HG02678 (cell line): ENCODE results near the gene ANP32B.

Source experiments
- ATAC-seq: cut with Tn5 transposase; IDR thresholded peaks from one replicate; pipeline ENCODE4 v1.9.1; 2021; ENCODE audit warnings: mild to moderate bottlenecking, moderate library complexity; ENCODE audit not compliant: unreplicated experiment

Gene ANP32B

DNA sequence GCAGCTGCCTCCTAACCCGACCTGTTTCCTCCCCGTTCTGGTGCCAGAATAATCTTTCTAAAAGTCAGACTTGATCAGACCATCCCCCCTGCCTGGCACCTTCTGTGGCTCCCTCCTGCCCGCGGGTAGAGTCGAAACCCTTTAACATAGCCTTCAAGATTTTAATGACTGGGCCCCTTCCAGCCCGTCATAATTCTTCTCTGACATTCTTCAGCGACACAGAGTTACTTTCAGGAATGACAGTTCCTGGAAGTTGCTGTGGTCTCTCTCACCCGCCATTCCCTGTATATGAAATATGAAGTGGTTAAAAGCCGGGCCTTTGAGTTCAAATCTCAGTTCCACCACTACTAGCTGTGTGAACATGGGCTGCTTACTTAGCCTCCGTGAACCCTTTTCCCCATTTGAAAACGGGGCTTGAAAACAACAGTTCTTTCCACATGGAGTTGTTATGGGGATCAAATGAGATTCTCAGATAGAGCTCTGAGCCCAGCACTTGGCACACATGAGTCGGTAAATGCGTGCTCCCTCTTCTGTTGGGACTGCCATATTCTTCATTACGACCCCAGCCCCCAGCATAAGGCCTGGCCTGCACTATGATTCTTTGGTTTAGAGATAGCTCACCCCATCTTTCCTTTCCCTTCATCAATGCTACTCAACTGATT, 74.1 kb downstream of the ANP32B start:
- ATAC-seq, result no peak

DNA sequence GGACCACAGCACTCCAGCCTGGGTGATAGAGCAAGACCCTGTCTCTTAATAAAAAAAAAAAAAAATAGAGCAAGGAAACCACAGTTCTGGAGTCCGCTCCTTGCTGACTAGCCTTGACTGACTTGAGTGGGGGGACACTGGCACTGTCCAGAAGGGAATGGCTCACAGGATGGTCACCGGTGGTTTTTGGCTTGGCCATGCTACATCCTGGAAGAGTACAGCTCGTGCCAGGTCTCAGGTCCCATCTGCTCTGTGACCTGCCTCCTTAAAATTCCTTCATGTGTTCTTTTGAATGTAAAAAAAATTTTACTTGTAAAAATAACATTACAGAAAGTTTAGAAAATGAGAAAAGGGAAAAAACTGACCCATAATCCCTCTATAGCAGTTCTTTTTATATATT, 79.0 kb downstream of the ANP32B start:
- no peak for ATAC-seq

DNA sequence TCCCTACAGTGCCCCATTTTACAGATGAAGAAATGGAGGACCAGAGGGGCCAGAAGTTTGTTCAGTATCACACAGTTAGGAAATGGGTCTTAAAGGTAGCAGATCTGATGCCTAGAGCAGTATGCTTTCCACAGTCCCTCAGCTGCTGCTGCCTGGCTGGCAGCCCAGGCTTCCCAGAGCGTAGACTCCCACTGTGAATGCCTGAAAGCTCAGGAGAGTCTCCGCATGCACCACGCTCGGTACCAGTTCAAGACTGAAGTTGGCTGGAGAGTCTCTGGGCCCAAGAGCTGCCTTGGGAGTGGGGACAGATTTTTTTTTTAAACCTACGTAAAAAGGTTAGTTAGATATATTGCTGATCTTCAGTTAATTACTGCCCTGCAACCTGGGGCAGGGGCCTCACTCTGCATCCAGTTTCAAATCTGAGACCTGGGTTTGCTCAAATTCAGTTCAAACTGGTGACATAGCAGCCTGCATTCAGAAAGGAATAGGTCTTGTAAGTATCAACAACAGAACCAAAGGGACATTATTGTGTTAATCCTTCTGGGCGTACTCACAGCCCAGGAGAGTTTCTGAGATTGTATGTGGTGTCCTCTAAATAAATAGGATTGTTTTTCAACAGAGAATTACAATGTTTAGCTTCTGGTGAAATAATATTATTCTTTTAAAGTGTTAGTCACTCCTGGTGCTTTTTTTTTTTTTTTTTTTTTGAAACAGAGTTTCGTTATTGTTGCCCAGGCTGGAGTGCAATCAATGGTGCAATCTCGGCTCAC, 81.7 kb downstream of the ANP32B start:
- no peak for ATAC-seq
